Endothelial cell of umbilical vein (primary cell): ENCODE data around the gene RBM45.

Experiments used
- CTCF ChIP-seq, 2 donors: IDR thresholded peaks; 1 replicate in 1 of 2; 2 replicates in 1 of 2; pipeline ENCODE4 v1.5.1; 2011; ENCODE audit warnings: low read length in 2 of 2, mild to moderate bottlenecking in 2 of 2, moderate library complexity in 2 of 2, control low read depth in 1 of 2, inconsistent platforms in 1 of 2, low read depth in 1 of 2; ENCODE audit not compliant: insufficient read depth in 1 of 2; ENCODE audit errors: extremely low read depth in 1 of 2
- EZH2 ChIP-seq: IDR thresholded peaks from 2 replicates; pipeline ENCODE4 v1.6.1; 2012; ENCODE audit warnings: borderline replicate concordance, low read depth, mild to moderate bottlenecking, moderate library complexity, low read length, inconsistent platforms; ENCODE audit not compliant: severe bottlenecking
- FOS ChIP-seq: IDR thresholded peaks from 2 replicates; pipeline ENCODE4 v1.6.1; 2011; ENCODE audit warnings: mild to moderate bottlenecking, low read length, moderate library complexity, borderline replicate concordance; ENCODE audit not compliant: insufficient read depth
- JUN ChIP-seq: IDR thresholded peaks from 2 replicates; pipeline ENCODE4 v1.6.1; 2011; ENCODE audit warnings: borderline replicate concordance, low read depth; ENCODE audit not compliant: insufficient read length, insufficient read depth
- MAX ChIP-seq: IDR thresholded peaks from 2 replicates; pipeline ENCODE4 v1.6.1; 2011; ENCODE audit not compliant: insufficient read depth, insufficient read length
- POLR2A ChIP-seq: IDR thresholded peaks from 2 replicates; pipeline ENCODE4 v1.6.1; 2012; ENCODE audit warnings: low read depth, mild to moderate bottlenecking, control low read depth, low read length
- POLR2AphosphoS5 ChIP-seq: IDR thresholded peaks from 2 replicates; pipeline ENCODE4 v1.6.1; 2012; ENCODE audit warnings: low read depth, mild to moderate bottlenecking, control low read depth, low read length, moderate library complexity; ENCODE audit not compliant: insufficient read depth

- TF ChIP-seq CTCF (IDR thresholded peaks at IDR 0.05; ENCODE audit: extremely low read depth in 1 of 2, insufficient read depth in 1 of 2, low read depth in 1 of 2, low read length in 2 of 2) = no peak
- TF ChIP-seq POLR2AphosphoS5 = no peak
- TF ChIP-seq POLR2A = no peak
- no peak for TF ChIP-seq EZH2
- TF ChIP-seq JUN = no peak
- TF ChIP-seq FOS = no peak
- no peak for TF ChIP-seq MAX
Measured at GRCh38 chr2:178160601-178161000, 48.4 kb downstream of the RBM45 start.
